Measurements from ENCODE around the gene TPP1. TPM values are rescaled to one million over a fixed set of nuclear protein-coding genes. Genes with fewer than 3 reads are reported as not detected.

TPP1 gene
- total RNA-seq: 124 and 159 TPM in 2 replicates

GRCh38 chr11:6619004-6619745 is at the start of gene TPP1:
TSS of gene TPP1 (minus strand) at chr11:6619422. CDS start at chr11:6619400, 22 bp downstream.

GRCh38 chr11:6655790-6656583 is 36.8 kb upstream of the TPP1 start, which contains the start of gene DCHS1:
TSS of gene DCHS1 (minus strand) at chr11:6655809. CDS start at chr11:6641613, 14,196 bp downstream.

GRCh38 chr11:6612213-6613041 is 6.8 kb downstream of the TPP1 start, which contains the start of gene TAF10:
TSS of gene TAF10 (minus strand) at chr11:6612216. CDS start at chr11:6612189, 27 bp downstream.

GRCh38 chr11:6603287-6604080 is 15.7 kb downstream of the TPP1 start, which contains the start of the genes ILK and RRP8:
TSS of gene ILK (plus strand) at chr11:6603774. CDS start at chr11:6604272, 498 bp downstream.
TSS of gene RRP8 (minus strand) at chr11:6603616. CDS start at chr11:6603502, 114 bp downstream.

Other genes with a start within 250 kb of the TPP1 start
- gene SMPD1, start 228.9 kb downstream of the TPP1 start, total RNA-seq: 62.1 and 77.2 TPM in 2 replicates
- 31.1 and 34.1 TPM in 2 replicates for gene APBB1, start 200.3 kb downstream of the TPP1 start, total RNA-seq
- 0.30 and 0.74 TPM in 2 replicates for gene HPX, start 178.4 kb downstream of the TPP1 start, total RNA-seq
- 19.0 and 28.4 TPM in 2 replicates for gene TRIM3, start 145.5 kb downstream of the TPP1 start, total RNA-seq
- gene ARFIP2, start 138.1 kb downstream of the TPP1 start, total RNA-seq: 59.4 and 73.3 TPM in 2 replicates
- gene TIMM10B, start 137.9 kb downstream of the TPP1 start, total RNA-seq: 38.5 and 46.0 TPM in 2 replicates
- gene DNHD1, start 122.1 kb downstream of the TPP1 start, total RNA-seq: 4.5 and 12.9 TPM in 2 replicates
- 11.9 and 16.4 TPM in 2 replicates for gene RRP8, start 15.8 kb downstream of the TPP1 start, total RNA-seq
- gene ILK, start 15.6 kb downstream of the TPP1 start, total RNA-seq: 176 and 244 TPM in 2 replicates
- gene TAF10, start 7.2 kb downstream of the TPP1 start, total RNA-seq: 46.1 and 51.1 TPM in 2 replicates
- gene DCHS1, start 36.4 kb upstream of the TPP1 start, total RNA-seq: 4.4 and 10.4 TPM in 2 replicates
- 37.0 and 63.2 TPM in 2 replicates for gene MRPL17, start 63.9 kb upstream of the TPP1 start, total RNA-seq
- gene OR2AG2, start 152.6 kb upstream of the TPP1 start, total RNA-seq: 0.28 TPM in 1 of 2 replicates, not detected in the other
- not detected in 2 replicates for gene OR2AG1, start 163.6 kb upstream of the TPP1 start, total RNA-seq
- 0.30 and 1.2 TPM in 2 replicates for gene OR6A2, start 180.3 kb upstream of the TPP1 start, total RNA-seq
- gene OR10A5, start 226.3 kb upstream of the TPP1 start, total RNA-seq: not detected in 2 replicates
- not detected in 2 replicates for gene OR10A2, start 243.6 kb upstream of the TPP1 start, total RNA-seq

Data from smooth muscle cell of the umbilical artery (primary cell).